Activated CD8-positive, alpha-beta memory T cell treated with anti-CD3 and anti-CD28 coated beads, Interleukin-2, amount 10 ng/mL, durations not matched to agents 7 days and 5 days (primary cell): ENCODE data around the gene AGMO. TPM values are rescaled to one million over a fixed set of nuclear protein-coding genes. Genes with fewer than 3 reads are reported as not detected.
"Not testable (repeated sequence)": the region's sequence is repeated elsewhere in the genome, so short reads cannot be mapped to it uniquely, and the experiment has no call there.

ENCODE experiments used
- ATAC-seq: fragments of 150-1000 bp; cut with Tn5 transposase; one replicate; pipeline ENCODE4 v1.10.0; 2021; ENCODE audit warnings: moderate library complexity
- CTCF ChIA-PET: fragments of 350-600 bp; sonication (Branson Sonifier 250); formaldehyde crosslinking; loops from one replicate; lab custom pipeline; 2021; ENCODE audit warnings: antibody characterized with exemption; lab: Charles Lee
- DNase-seq: peaks from one replicate; pipeline ENCODE4 v3.0.0-alpha.2; 2020
- H3K27ac Mint-ChIP-seq: one replicate; pipeline ENCODE4 v1.8.0; 2021; ENCODE audit warnings: mild to moderate bottlenecking, mixed read lengths
- H3K27me3 Mint-ChIP-seq: one replicate; pipeline ENCODE4 v1.8.0; 2021; ENCODE audit warnings: mixed read lengths
- H3K36me3 Mint-ChIP-seq: one replicate; pipeline ENCODE4 v1.8.0; 2021; ENCODE audit warnings: mild to moderate bottlenecking, mixed read lengths
- H3K4me1 Mint-ChIP-seq: one replicate; pipeline ENCODE4 v1.8.0; 2021; ENCODE audit warnings: mixed read lengths
- H3K4me3 Mint-ChIP-seq: one replicate; pipeline ENCODE4 v1.8.0; 2021; ENCODE audit warnings: mild to moderate bottlenecking, moderate library complexity, mixed read lengths
- H3K9me3 Mint-ChIP-seq: one replicate; pipeline ENCODE4 v1.8.0; 2022; ENCODE audit warnings: low read depth, mixed read lengths
- total RNA-seq, 2 experiments: library from RNA; stranded (reverse); gene quantifications; one replicate each; pipeline ENCODE4 v1.2.3, GENCODE V29; 2021

Gene AGMO
- total RNA-seq, 2 experiments from 2014 or later, result not detected

DNA sequence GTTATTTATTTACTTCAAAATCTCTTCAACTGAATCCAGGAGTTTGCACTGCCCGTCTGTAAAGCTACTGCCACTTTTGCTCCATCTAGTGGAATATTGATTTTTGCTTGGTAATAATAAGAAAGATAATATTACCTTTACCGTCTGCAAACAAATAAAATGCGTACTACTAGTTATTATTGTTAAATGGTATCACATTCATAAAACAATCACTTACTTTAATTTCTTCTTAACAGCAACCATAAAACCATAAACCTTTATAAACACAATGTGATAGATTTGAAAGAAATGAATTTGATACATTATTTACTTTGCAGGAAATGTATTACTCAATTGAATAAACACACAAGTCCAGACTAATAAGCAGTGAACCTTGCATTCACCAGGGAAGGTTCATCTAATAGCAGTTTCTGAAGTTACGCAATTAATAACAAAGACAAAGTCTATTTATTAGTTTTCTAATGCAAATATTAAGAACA is 6.4 kb downstream of the AGMO start:
- H3K4me1 Mint-ChIP-seq, result no peaks in the 10 kb centered on the region
- no peaks in the 10 kb centered on the region for H3K27me3 Mint-ChIP-seq
- H3K36me3 Mint-ChIP-seq, result no peaks in the 10 kb centered on the region
- CTCF ChIA-PET, result no interaction called here
- H3K4me3 Mint-ChIP-seq, result no peak overlapping the region
- DNase-seq (no peak), ATAC-seq (no peak)
- no peaks in the 10 kb centered on the region for H3K9me3 Mint-ChIP-seq
- H3K27ac Mint-ChIP-seq, result no peak overlapping the region

DNA sequence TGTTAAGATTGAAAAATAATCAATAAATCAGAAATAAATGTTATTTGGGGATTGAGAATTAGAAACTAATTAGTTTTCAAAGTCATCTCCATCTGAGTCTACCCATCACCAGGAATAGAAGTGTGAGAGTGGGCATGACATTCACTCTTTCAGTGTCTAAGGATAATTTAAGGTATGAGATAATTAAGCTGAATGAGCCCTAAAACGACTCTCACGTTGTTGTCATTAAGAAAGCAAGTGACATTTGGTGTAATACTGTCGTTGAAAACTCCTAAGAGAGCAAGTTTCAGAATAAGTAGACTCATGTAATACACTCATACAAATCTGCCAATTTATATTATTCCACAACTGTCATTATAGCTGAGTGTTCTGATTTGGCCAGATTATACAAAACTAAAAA is 7.1 kb downstream of the AGMO start:
- no peaks in the 10 kb centered on the region for H3K36me3 Mint-ChIP-seq
- no peaks in the 10 kb centered on the region for H3K9me3 Mint-ChIP-seq
- ATAC-seq (no peak), DNase-seq (no peak)
- CTCF ChIA-PET, result no interaction called here
- no peak overlapping the region for H3K27ac Mint-ChIP-seq
- H3K4me3 Mint-ChIP-seq, result no peak overlapping the region
- no peaks in the 10 kb centered on the region for H3K27me3 Mint-ChIP-seq
- no peaks in the 10 kb centered on the region for H3K4me1 Mint-ChIP-seq

DNA sequence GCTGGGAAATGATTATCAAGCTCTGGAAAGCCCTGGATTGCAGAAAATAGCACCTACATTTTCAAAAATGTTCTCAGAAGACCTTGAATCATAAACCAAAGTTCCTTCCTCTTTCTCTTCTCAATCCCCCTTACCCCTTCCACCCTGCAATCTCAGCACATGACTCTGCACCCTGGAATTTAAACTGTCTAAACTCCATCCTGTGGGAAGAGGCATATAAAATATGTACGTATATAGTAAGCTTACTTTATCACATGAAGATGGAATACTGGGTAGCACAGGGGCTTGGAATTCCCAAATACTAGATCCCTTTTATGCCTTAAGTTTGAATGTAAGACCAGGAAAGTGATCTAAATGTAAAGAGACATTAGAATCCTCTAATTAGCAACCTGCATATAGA is 7.7 kb downstream of the AGMO start:
- ATAC-seq (no peak), DNase-seq (no peak)
- H3K36me3 Mint-ChIP-seq, result no peaks in the 10 kb centered on the region
- H3K27ac Mint-ChIP-seq, result no peak overlapping the region
- H3K9me3 Mint-ChIP-seq, result no peaks in the 10 kb centered on the region
- CTCF ChIA-PET, result no interaction called here
- no peaks in the 10 kb centered on the region for H3K27me3 Mint-ChIP-seq
- H3K4me3 Mint-ChIP-seq, result no peak overlapping the region
- no peaks in the 10 kb centered on the region for H3K4me1 Mint-ChIP-seq

DNA sequence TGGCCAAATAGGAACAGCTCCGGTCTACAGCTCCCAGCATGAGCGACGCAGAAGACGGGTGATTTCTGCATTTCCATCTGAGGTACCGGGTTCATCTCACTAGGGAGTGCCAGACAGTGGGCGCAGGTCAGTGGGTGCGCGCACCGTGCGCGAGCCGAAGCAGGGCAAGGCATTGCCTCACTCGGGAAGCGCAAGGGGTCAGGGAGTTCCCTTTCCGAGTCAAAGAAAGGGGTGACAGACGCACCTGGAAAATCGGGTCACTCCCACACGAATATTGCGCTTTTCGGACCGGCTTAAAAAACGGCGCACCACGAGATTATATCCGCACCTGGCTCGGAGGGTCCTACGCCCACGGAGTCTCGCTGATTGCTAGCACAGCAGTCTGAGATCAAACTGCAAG is 14.5 kb downstream of the AGMO start:
- CTCF ChIA-PET, H3K4me1 Mint-ChIP-seq, H3K4me3 Mint-ChIP-seq, H3K27ac Mint-ChIP-seq, H3K27me3 Mint-ChIP-seq, H3K36me3 Mint-ChIP-seq, ATAC-seq, DNase-seq, H3K9me3 Mint-ChIP-seq: not testable (repeated sequence)

DNA sequence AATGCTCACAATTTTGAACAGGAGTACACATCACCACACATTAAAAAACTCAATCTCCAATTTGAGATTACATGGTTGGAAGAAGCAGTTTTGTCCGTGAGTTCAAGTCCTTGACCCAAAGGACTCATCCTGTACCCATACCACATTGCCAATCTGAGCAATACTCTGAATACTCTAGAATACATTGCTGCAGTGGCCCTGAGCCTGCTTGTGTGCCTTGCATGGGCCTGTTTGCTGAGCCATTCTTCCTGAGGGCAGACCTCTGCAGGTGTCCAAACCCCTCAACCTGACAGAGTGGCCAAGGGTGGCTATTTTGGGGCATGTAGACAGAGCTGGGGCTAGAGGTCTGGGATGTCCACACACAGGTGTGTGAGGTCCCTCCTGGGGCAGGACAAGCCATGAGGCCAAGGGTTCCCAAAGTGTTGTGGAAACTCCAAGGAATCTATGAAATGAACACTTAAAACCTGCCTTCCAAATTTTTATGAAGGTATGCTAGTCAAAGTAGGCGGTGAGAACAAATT is 15.5 kb downstream of the AGMO start:
- peaks cover 4% of the 10 kb centered on the region for H3K9me3 Mint-ChIP-seq
- no peaks in the 10 kb centered on the region for H3K27me3 Mint-ChIP-seq
- H3K4me3 Mint-ChIP-seq, result no peak overlapping the region
- CTCF ChIA-PET, result no interaction called here
- no peak for ATAC-seq
- H3K27ac Mint-ChIP-seq, result no peak overlapping the region
- H3K4me1 Mint-ChIP-seq, result no peaks in the 10 kb centered on the region
- DNase-seq, result no peak
- no peaks in the 10 kb centered on the region for H3K36me3 Mint-ChIP-seq

GRCh38 chr7:15544050-15544449 is 17.8 kb downstream of the AGMO start:
- Mint-ChIP-seq H3K9me3 (peaks cover 7% of the 10 kb centered on the region), H3K27ac (no peak overlapping the region), H3K27me3 (no peaks in the 10 kb centered on the region), H3K36me3 (no peaks in the 10 kb centered on the region), H3K4me1 (no peaks in the 10 kb centered on the region), H3K4me3 (no peak overlapping the region)
- ATAC-seq (no peak), DNase-seq (no peak)
- CTCF ChIA-PET, result no interaction called here

DNA sequence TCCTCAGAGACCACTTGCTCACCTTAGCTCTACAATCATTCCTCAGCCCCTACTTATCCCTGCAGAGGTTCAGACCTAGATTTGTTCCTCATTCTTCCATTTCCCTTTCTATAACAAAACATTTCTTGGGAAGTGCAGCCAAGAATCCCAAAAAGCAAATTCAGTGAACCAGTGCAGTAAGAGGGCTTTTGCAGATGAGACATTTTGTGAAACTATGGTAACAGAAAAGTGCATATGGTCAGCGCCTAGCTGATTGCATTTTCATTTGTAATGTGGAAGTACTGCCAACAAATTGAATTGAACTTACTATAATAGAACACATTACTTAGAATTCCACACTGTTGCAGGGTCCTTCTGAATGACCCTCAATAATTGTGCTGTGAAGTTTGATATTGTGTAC is 18.6 kb downstream of the AGMO start:
- DNase-seq (no peak), ATAC-seq (no peak)
- Mint-ChIP-seq H3K36me3 (no peaks in the 10 kb centered on the region), H3K27ac (no peak overlapping the region), H3K27me3 (no peaks in the 10 kb centered on the region), H3K9me3 (peaks cover 9% of the 10 kb centered on the region), H3K4me3 (no peak overlapping the region), H3K4me1 (no peaks in the 10 kb centered on the region)
- CTCF ChIA-PET, result no interaction called here

DNA sequence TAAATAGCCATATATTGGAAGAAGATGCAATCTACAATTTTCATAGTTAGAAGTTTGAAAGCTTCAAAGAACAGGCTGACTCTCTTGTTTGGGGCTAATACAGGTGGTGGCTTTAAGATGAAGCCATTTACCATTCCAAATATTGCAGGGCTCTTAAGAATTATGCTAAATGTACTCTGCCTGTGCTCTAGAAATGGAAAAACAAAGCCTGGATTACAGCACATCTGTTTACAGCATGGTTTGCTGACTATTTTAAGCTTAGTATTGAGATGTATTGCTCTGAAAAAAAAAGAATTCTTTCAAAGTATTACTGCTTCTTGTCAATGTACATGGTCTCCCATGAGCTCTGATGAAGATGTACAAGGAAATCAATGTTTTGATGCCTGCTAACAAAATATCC is 34.2 kb downstream of the AGMO start:
- H3K4me1 Mint-ChIP-seq, result no peaks in the 10 kb centered on the region
- H3K36me3 Mint-ChIP-seq, result no peaks in the 10 kb centered on the region
- DNase-seq (no peak), ATAC-seq (no peak)
- no peaks in the 10 kb centered on the region for H3K9me3 Mint-ChIP-seq
- H3K27ac Mint-ChIP-seq, result no peak overlapping the region
- CTCF ChIA-PET, result no interaction called here
- no peaks in the 10 kb centered on the region for H3K27me3 Mint-ChIP-seq
- no peak overlapping the region for H3K4me3 Mint-ChIP-seq

GRCh38 chr7:15525652-15526263 is 36.1 kb downstream of the AGMO start:
- CTCF ChIA-PET, result no interaction called here
- Mint-ChIP-seq H3K36me3 (no peaks in the 10 kb centered on the region), H3K4me3 (no peak overlapping the region), H3K9me3 (no peaks in the 10 kb centered on the region), H3K27me3 (no peaks in the 10 kb centered on the region), H3K27ac (no peak overlapping the region), H3K4me1 (no peaks in the 10 kb centered on the region)
- DNase-seq (no peak), ATAC-seq (no peak)

- H3K27ac Mint-ChIP-seq, result no peak overlapping the region
- CTCF ChIA-PET, result no interaction called here
- no peaks in the 10 kb centered on the region for H3K4me1 Mint-ChIP-seq
- no peaks in the 10 kb centered on the region for H3K27me3 Mint-ChIP-seq
- no peaks in the 10 kb centered on the region for H3K36me3 Mint-ChIP-seq
- DNase-seq (no peak), ATAC-seq (no peak)
- H3K4me3 Mint-ChIP-seq, result no peak overlapping the region
- no peaks in the 10 kb centered on the region for H3K9me3 Mint-ChIP-seq
These were observed 37.7 kb downstream of the AGMO start for GRCh38 chr7:15524077-15524476.

- DNase-seq, ATAC-seq, H3K4me3 Mint-ChIP-seq, CTCF ChIA-PET, H3K27ac Mint-ChIP-seq, H3K36me3 Mint-ChIP-seq, H3K4me1 Mint-ChIP-seq, H3K9me3 Mint-ChIP-seq, H3K27me3 Mint-ChIP-seq: not testable (repeated sequence)
These were observed 44.0 kb downstream of the AGMO start for GRCh38 chr7:15517865-15518264.

GRCh38 chr7:15515252-15515651 is 46.6 kb downstream of the AGMO start:
- CTCF ChIA-PET, result no interaction called here
- H3K9me3 Mint-ChIP-seq, result peaks cover 4% of the 10 kb centered on the region
- no peak for ATAC-seq
- no peaks in the 10 kb centered on the region for H3K4me1 Mint-ChIP-seq
- no peak overlapping the region for H3K4me3 Mint-ChIP-seq
- no peak overlapping the region for H3K27ac Mint-ChIP-seq
- H3K27me3 Mint-ChIP-seq, result no peaks in the 10 kb centered on the region
- DNase-seq, result no peak
- no peaks in the 10 kb centered on the region for H3K36me3 Mint-ChIP-seq

DNA sequence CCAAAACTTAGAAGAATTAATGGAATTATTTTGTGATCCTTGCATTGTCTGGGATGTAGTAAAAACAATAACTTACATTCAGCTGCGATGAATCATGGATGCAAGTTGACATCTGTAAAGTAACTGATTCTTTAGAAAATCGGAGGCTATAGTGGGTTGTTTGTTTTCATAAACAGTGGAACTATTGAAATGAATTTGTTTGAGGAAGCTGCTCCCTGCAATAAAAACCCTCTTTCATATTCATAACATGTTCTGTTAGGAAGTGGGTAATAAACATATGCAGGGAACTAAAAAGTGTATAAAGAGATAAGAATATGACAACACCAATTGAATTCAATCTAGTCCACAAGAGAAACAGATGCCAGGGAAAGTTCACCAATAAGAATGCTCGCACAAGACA is 53.6 kb downstream of the AGMO start:
- Mint-ChIP-seq H3K9me3 (peaks cover 3% of the 10 kb centered on the region), H3K4me3 (no peak overlapping the region), H3K27me3 (no peaks in the 10 kb centered on the region), H3K36me3 (no peaks in the 10 kb centered on the region), H3K4me1 (no peaks in the 10 kb centered on the region), H3K27ac (no peak overlapping the region)
- no peak for DNase-seq
- CTCF ChIA-PET, result no interaction called here
- no peak for ATAC-seq

DNA sequence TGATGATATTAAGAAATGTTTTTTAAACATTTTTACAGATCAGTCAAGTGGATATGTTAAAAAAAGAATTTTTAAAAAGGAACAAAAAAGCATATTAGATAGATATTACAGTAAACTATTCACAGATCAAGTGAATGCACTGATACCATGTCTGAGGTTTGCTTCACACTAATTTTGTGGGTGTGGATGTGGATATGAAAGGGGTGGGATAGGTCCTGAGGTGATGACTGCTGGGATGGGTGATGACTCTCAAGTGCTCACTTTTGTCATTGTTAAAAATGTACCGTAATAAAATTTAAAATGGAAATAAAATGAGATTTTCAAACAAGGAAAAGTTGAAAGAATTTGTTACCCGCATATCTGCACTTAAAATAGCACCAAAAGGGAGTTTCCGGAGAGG is 54.1 kb downstream of the AGMO start:
- Mint-ChIP-seq H3K4me1 (no peaks in the 10 kb centered on the region), H3K36me3 (no peaks in the 10 kb centered on the region), H3K4me3 (no peak overlapping the region), H3K27me3 (no peaks in the 10 kb centered on the region), H3K27ac (no peak overlapping the region), H3K9me3 (peaks cover 3% of the 10 kb centered on the region)
- ATAC-seq, result no peak
- CTCF ChIA-PET, result no interaction called here
- DNase-seq, result no peak

GRCh38 chr7:15507171-15507570 is 54.6 kb downstream of the AGMO start:
- H3K4me1 Mint-ChIP-seq, result no peaks in the 10 kb centered on the region
- ATAC-seq (no peak), DNase-seq (no peak)
- no peaks in the 10 kb centered on the region for H3K36me3 Mint-ChIP-seq
- no peak overlapping the region for H3K27ac Mint-ChIP-seq
- H3K9me3 Mint-ChIP-seq, result peaks cover 3% of the 10 kb centered on the region
- CTCF ChIA-PET, result no interaction called here
- H3K27me3 Mint-ChIP-seq, result no peaks in the 10 kb centered on the region
- no peak overlapping the region for H3K4me3 Mint-ChIP-seq
